Trophoblast cell (in vitro differentiated cells and primary cell): ENCODE measurements around the gene SSPN.

ENCODE experiments used
- DNase-seq, 2 donors: peaks; one replicate each; pipeline ENCODE4 v3.0.0-alpha.2; 2016
- H2AFZ ChIP-seq: 2 replicates; pipeline ENCODE4 v1.6.1; 2013; ENCODE audit warnings: low read length, moderate library complexity, mild to moderate bottlenecking; ENCODE audit not compliant: insufficient read depth, poor library complexity
- H2AK5ac ChIP-seq: 2 replicates; pipeline ENCODE4 v1.6.1; 2013; ENCODE audit warnings: mild to moderate bottlenecking, low read length
- H2BK120ac ChIP-seq: 2 replicates; pipeline ENCODE4 v1.6.1; 2013; ENCODE audit warnings: low read length, mild to moderate bottlenecking, moderate library complexity; ENCODE audit not compliant: insufficient read depth, poor library complexity
- H2BK12ac ChIP-seq: 2 replicates; pipeline ENCODE4 v1.6.1; 2013; ENCODE audit warnings: mild to moderate bottlenecking, low read length, moderate library complexity
- H2BK5ac ChIP-seq: 2 replicates; pipeline ENCODE4 v1.6.1; 2013; ENCODE audit warnings: low read length, low read depth, moderate library complexity, mild to moderate bottlenecking; ENCODE audit not compliant: poor library complexity
- H3K14ac ChIP-seq: 2 replicates; pipeline ENCODE4 v1.6.1; 2013; ENCODE audit warnings: mild to moderate bottlenecking, low read length
- H3K18ac ChIP-seq: 2 replicates; pipeline ENCODE4 v1.6.1; 2013; ENCODE audit warnings: mild to moderate bottlenecking, low read length
- H3K23ac ChIP-seq: 2 replicates; pipeline ENCODE4 v1.6.1; 2013; ENCODE audit warnings: low read length
- H3K27ac ChIP-seq: 2 replicates; pipeline ENCODE4 v1.5.1; 2013; ENCODE audit warnings: low read depth, mild to moderate bottlenecking, inconsistent platforms, low read length, moderate library complexity
- H3K27me3 ChIP-seq: 2 replicates; pipeline ENCODE4 v1.6.1; 2013; ENCODE audit warnings: inconsistent platforms, mild to moderate bottlenecking, low read length, moderate library complexity; ENCODE audit not compliant: insufficient read depth
- H3K36me3 ChIP-seq, 2 experiments: 1 replicate in 1 of 2; 2 replicates in 1 of 2; pipeline ENCODE4 v1.6.1; 2013; ENCODE audit warnings: low read length in 2 of 2, mild to moderate bottlenecking in 2 of 2, moderate library complexity in 1 of 2; ENCODE audit not compliant: insufficient read depth in 2 of 2, control insufficient read depth in 1 of 2
- H3K4ac ChIP-seq: 2 replicates; pipeline ENCODE4 v1.6.1; 2013; ENCODE audit warnings: low read depth, mild to moderate bottlenecking, low read length, moderate library complexity
- H3K4me1 ChIP-seq, 2 experiments: 1 replicate in 1 of 2; 2 replicates in 1 of 2; pipeline ENCODE4 v1.6.1; 2013; ENCODE audit warnings: low read length in 2 of 2, mild to moderate bottlenecking in 2 of 2, moderate library complexity in 1 of 2; ENCODE audit not compliant: insufficient read depth in 2 of 2, control insufficient read depth in 1 of 2
- H3K4me2 ChIP-seq: 2 replicates; pipeline ENCODE4 v1.6.1; 2013; ENCODE audit warnings: inconsistent platforms, mild to moderate bottlenecking, low read length, moderate library complexity
- H3K4me3 ChIP-seq: 2 replicates; pipeline ENCODE4 v1.5.1; 2013; ENCODE audit warnings: mild to moderate bottlenecking, low read depth, low read length, inconsistent platforms
- H3K79me1 ChIP-seq: one replicate; pipeline ENCODE4 v1.6.1; 2013; ENCODE audit warnings: low read length
- H3K79me2 ChIP-seq: 2 replicates; pipeline ENCODE4 v1.6.1; 2013; ENCODE audit warnings: low read length, mild to moderate bottlenecking; ENCODE audit not compliant: control insufficient read depth, insufficient read depth, poor library complexity
- H3K9ac ChIP-seq: 2 replicates; pipeline ENCODE4 v1.6.1; 2013; ENCODE audit warnings: mild to moderate bottlenecking, low read length
- H3K9me3 ChIP-seq: 2 replicates; pipeline ENCODE4 v1.6.1; 2013; ENCODE audit warnings: low read depth, mild to moderate bottlenecking, control low read depth, inconsistent platforms, low read length; ENCODE audit not compliant: insufficient read depth
- H4K12ac ChIP-seq: 2 replicates; pipeline ENCODE4 v1.6.1; 2013; ENCODE audit warnings: low read depth, mild to moderate bottlenecking, low read length, moderate library complexity
- H4K8ac ChIP-seq: 2 replicates; pipeline ENCODE4 v1.6.1; 2013; ENCODE audit warnings: low read depth, mild to moderate bottlenecking, low read length, moderate library complexity
- H4K91ac ChIP-seq: one replicate; pipeline ENCODE4 v1.6.1; 2013; ENCODE audit warnings: low read depth, mild to moderate bottlenecking, low read length, moderate library complexity
- WGBS: extraction: QIAGEN DNeasy Blood & Tissue Kit; methylation state at CpG from one replicate; pipeline ENCODE4 v1.1.7; 2013; ENCODE audit warnings: missing lambda C conversion rate; ENCODE audit not compliant: insufficient read length, insufficient coverage; ENCODE audit errors: extremely low coverage; 5-methylcytosine and 5-hydroxymethylcytosine counted together

The SSPN gene

DNA sequence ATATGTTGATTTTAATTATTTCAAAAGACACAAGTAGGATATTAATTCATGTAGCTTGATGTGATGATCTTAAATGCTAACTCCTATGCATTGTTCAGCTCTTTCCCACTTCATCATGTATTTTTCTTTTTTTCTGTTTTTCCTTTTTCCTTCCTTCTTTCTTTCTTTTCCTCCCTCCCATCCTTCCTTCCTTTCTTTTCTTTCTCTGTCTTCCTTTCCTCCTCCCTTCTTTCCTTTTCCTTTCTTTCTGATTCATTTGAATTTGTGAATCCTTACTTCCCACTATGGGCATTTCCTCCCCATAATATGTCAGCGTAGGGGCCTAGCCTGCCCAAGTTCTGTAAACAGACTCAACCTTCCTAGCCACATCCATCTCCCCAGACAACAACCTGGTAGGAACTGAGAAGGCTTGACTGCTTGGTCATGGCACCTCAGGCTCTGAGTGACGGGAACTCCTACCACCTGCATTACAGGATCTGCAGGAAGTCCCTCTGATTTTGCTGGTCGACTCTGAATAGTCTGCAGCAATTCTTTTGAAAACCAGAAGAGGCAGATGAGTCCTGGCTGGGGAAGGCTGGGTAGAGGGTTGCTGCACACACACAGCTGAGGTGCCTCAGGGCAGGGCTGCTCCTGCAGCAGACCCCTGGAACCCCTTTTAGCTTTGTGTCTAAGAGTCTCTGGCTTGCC, 37.2 kb upstream of the SSPN start:
- H3K27me3 ChIP-seq, result no peaks in the 10 kb centered on the region
- H3K4me2 ChIP-seq, result no peak overlapping the region
- H3K9ac ChIP-seq, result no peak overlapping the region
- H3K14ac ChIP-seq, result no peak overlapping the region
- H4K91ac ChIP-seq, result no peak overlapping the region
- H3K36me3 ChIP-seq, result no peaks in the 10 kb centered on the region
- H2BK12ac ChIP-seq, result no peak overlapping the region
- no peak overlapping the region for H2AFZ ChIP-seq
- no CpG with 5 or more reads among the region's 3 CpGs for WGBS
- H4K12ac ChIP-seq, result no peak overlapping the region
- no peak overlapping the region for H2BK120ac ChIP-seq
- no peak overlapping the region for H4K8ac ChIP-seq
- no peaks in the 10 kb centered on the region for H3K79me2 ChIP-seq
- no peak overlapping the region for H3K4me3 ChIP-seq
- DNase-seq, result peak; percentile 93 to 95
- H3K79me1 ChIP-seq, result no peaks in the 10 kb centered on the region
- no peak overlapping the region for H3K27ac ChIP-seq
- H3K9me3 ChIP-seq, result no peaks in the 10 kb centered on the region
- H3K23ac ChIP-seq, result no peak overlapping the region
- H3K4me1 ChIP-seq, result peaks cover 4 to 8% of the 10 kb centered on the region in 2 experiments
- no peak overlapping the region for H3K4ac ChIP-seq
- H3K18ac ChIP-seq, result no peak overlapping the region
- no peak overlapping the region for H2AK5ac ChIP-seq
- H2BK5ac ChIP-seq, result no peak overlapping the region

DNA sequence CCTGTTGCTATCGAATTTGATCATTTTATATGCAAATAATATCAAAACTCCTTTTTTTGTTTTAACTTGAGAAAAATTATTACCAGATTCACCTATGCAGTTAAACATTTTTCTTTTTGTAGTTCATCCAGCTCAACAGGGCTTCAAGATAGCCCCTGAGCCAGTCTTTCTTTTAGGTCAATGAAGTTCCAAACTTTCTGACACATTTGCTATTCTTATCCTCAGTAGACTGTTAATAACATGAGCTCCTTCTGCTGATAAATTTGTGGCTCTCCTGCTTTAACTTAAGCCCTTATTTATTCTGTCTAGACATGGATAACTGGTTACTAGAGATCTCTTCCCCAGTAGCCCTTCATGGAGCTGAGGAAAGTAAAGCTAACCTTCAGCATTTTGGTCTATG, 33.2 kb upstream of the SSPN start:
- H3K23ac ChIP-seq, result no peak overlapping the region
- H3K79me1 ChIP-seq, result no peaks in the 10 kb centered on the region
- H3K9me3 ChIP-seq, result no peaks in the 10 kb centered on the region
- H3K27ac ChIP-seq, result no peak overlapping the region
- no peak overlapping the region for H3K18ac ChIP-seq
- no peak overlapping the region for H2BK5ac ChIP-seq
- no peak for DNase-seq
- no peak overlapping the region for H4K8ac ChIP-seq
- no peak overlapping the region for H2BK120ac ChIP-seq
- H3K9ac ChIP-seq, result no peak overlapping the region
- H3K4me3 ChIP-seq, result no peak overlapping the region
- H4K91ac ChIP-seq, result no peak overlapping the region
- H3K14ac ChIP-seq, result no peak overlapping the region
- H3K36me3 ChIP-seq, result no peaks in the 10 kb centered on the region
- no peak overlapping the region for H4K12ac ChIP-seq
- H3K27me3 ChIP-seq, result no peaks in the 10 kb centered on the region
- no CpG with 5 or more reads among the region's 1 CpG for WGBS
- H3K4me2 ChIP-seq, result no peak overlapping the region
- H3K4me1 ChIP-seq, result peaks cover 0 to 2% of the 10 kb centered on the region in 2 experiments
- H2AK5ac ChIP-seq, result no peak overlapping the region
- H3K79me2 ChIP-seq, result no peaks in the 10 kb centered on the region
- H2BK12ac ChIP-seq, result no peak overlapping the region
- H2AFZ ChIP-seq, result no peak overlapping the region
- no peak overlapping the region for H3K4ac ChIP-seq

DNA sequence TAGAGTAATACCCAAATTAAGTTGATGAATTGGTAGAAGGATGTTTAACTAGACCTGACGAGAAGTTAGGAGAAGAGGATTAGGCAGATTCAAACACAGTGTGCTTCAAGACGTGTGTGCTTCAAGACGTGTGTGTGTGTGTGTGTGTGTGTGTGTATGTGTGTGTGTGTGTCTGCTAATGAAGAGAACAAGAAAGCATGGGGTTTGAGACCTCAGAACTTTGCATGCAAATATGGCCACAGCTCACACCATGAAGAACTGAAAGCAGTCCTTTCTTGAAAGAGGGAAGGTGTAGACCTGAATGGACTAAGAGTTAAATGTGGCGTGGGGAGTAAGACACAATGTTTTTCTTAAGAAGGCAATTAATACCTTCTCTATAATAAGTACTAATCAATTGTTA, 32.5 kb upstream of the SSPN start:
- no peak overlapping the region for H3K23ac ChIP-seq
- no peak overlapping the region for H2AFZ ChIP-seq
- no peak for DNase-seq
- H4K91ac ChIP-seq, result no peak overlapping the region
- H3K36me3 ChIP-seq, result no peaks in the 10 kb centered on the region
- no peak overlapping the region for H3K27ac ChIP-seq
- peaks cover 0 to 2% of the 10 kb centered on the region in 2 experiments for H3K4me1 ChIP-seq
- no peak overlapping the region for H3K18ac ChIP-seq
- H4K12ac ChIP-seq, result no peak overlapping the region
- H4K8ac ChIP-seq, result no peak overlapping the region
- no CpG with 5 or more reads among the region's 4 CpGs for WGBS
- no peaks in the 10 kb centered on the region for H3K27me3 ChIP-seq
- H3K9me3 ChIP-seq, result no peaks in the 10 kb centered on the region
- no peak overlapping the region for H3K4me2 ChIP-seq
- H3K14ac ChIP-seq, result no peak overlapping the region
- no peak overlapping the region for H2BK5ac ChIP-seq
- no peak overlapping the region for H2BK120ac ChIP-seq
- no peaks in the 10 kb centered on the region for H3K79me1 ChIP-seq
- H3K9ac ChIP-seq, result no peak overlapping the region
- no peak overlapping the region for H2AK5ac ChIP-seq
- no peak overlapping the region for H3K4ac ChIP-seq
- H3K4me3 ChIP-seq, result no peak overlapping the region
- H2BK12ac ChIP-seq, result no peak overlapping the region
- H3K79me2 ChIP-seq, result no peaks in the 10 kb centered on the region

DNA sequence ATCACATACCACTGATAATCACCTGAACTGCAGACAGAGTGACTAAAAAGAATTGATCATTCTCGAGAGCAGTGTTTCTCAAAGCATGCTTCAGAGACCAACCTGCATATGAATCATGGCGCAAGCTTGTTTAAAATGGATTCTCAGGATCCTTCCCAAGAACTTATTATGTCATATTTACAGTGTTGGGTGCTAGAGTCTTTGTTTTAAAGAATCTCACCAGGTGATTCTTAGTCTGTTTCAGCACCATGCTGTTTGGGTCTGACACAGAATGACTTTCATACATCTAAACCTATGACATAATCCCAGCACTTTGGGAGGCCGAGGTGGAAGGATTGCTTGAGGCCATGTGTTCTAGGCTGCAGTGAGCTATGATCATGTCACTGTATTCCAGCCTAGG, 31.3 kb upstream of the SSPN start:
- Histone ChIP-seq H4K12ac (no peak overlapping the region), H3K4me2 (no peak overlapping the region), H3K4ac (no peak overlapping the region), H4K8ac (no peak overlapping the region), H2AK5ac (no peak overlapping the region), H3K79me1 (no peaks in the 10 kb centered on the region), H3K36me3 (no peaks in the 10 kb centered on the region), H3K27me3 (no peaks in the 10 kb centered on the region), H4K91ac (no peak overlapping the region), H3K4me1 (no peaks in the 10 kb centered on the region), H3K27ac (no peak overlapping the region), H2BK120ac (no peak overlapping the region), H3K79me2 (no peaks in the 10 kb centered on the region), H2AFZ (no peak overlapping the region), H3K14ac (no peak overlapping the region), H3K9me3 (no peaks in the 10 kb centered on the region), H2BK12ac (no peak overlapping the region), H3K9ac (no peak overlapping the region), H3K18ac (no peak overlapping the region), H3K23ac (no peak overlapping the region), H3K4me3 (no peak overlapping the region), H2BK5ac (no peak overlapping the region)
- WGBS, result no CpG with 5 or more reads among the region's 3 CpGs
- peak; percentile 81 to 98 for DNase-seq
